Progenitor cell of endocrine pancreas (in vitro differentiated cells): ENCODE results near the gene FAM222A. TPM values are rescaled to one million over a fixed set of nuclear protein-coding genes. Genes with fewer than 3 reads are reported as not detected.

Experiments
- DNase-seq: peaks from one replicate; pipeline ENCODE4 v3.0.0; 2021; ENCODE audit warnings: low spot score; ENCODE audit not compliant: unreplicated experiment
- H3K27ac Mint-ChIP-seq: 2 replicates; pipeline ENCODE4 v1.8.0; 2021; ENCODE audit warnings: mild to moderate bottlenecking, moderate library complexity, mixed read lengths
- H3K27me3 Mint-ChIP-seq: 2 replicates; pipeline ENCODE4 v1.8.0; 2021; ENCODE audit warnings: mixed read lengths
- H3K36me3 Mint-ChIP-seq: 2 replicates; pipeline ENCODE4 v1.8.0; 2022; ENCODE audit warnings: mixed read lengths; ENCODE audit not compliant: insufficient read depth
- H3K4me1 Mint-ChIP-seq: 2 replicates; pipeline ENCODE4 v1.8.0; 2021; ENCODE audit warnings: low read depth, mixed read lengths
- H3K4me3 Mint-ChIP-seq: 2 replicates; pipeline ENCODE4 v1.8.0; 2021; ENCODE audit warnings: low read depth, mild to moderate bottlenecking, moderate library complexity, mixed read lengths
- H3K9me3 Mint-ChIP-seq: 2 replicates; pipeline ENCODE4 v1.8.0; 2021; ENCODE audit warnings: low read depth, mixed read lengths
- CTCF ChIP-seq: fragments of 200-600 bp; sonication (generic); IDR thresholded peaks from one replicate; pipeline ENCODE4 v1.5.0; 2021; ENCODE audit warnings: antibody characterized with exemption, mild to moderate bottlenecking; ENCODE audit not compliant: unreplicated experiment
- long read RNA-seq: library from polyadenylated mRNA; unstranded; transcript quantifications from one replicate; pipeline ENCODE4 v2.0.0, GENCODE V29; 2020
- total RNA-seq: library from RNA; stranded (reverse); gene quantifications from 2 replicates; pipeline ENCODE4 v1.2.1, GENCODE V29; 2021

The FAM222A gene
- 11.6 and 12.7 TPM in 2 replicates for total RNA-seq
- long read RNA-seq = 0 reads

DNA sequence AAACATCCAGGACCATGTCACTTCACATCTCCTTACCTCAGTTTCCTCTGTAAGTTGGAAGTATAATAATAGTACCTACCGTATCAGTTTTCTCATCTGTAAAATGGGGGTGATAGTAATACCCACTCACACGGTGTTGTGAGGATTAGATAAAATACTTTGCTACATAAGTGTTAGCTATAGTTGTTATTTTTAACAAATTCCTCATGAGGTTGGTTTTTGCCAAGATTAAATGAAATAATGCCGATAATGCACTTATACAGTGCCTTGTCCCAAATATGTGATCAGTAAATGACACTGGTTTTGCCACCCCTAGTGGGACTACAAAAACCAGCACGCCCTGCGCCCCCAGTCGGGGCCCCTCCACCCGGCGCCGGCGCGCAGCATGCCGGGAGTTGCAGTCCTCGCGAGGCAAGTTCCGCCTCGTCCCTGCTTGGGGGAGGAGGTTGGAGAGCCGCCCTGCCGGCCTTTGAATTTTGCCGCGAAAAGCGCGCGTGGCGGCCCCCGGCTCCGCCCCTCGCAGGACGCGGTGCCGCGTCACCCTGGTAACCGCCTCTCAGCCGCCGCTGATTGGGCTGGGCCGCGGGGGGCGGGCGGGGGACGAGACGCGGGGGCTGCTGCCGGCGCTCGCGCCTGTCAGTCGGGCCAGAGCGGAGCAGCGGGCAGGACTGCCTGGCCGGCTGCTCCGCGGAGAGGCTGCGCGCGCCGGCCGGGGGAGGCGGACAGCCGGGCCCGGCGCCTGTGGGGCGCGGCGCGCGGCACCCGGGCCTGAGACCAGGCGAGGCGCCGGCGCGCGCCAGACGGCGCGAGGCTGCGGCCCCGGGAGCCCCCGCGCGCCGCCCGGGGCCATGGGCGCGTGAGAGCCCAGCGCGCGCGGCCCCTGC is at the start of gene FAM222A:
Gene FAM222A, plus strand, starts transcription at position 639 of the 884 bp plus-strand sequence. CDS start 30,322 bp downstream, outside the sequence.
- peak; percentile 9 for TF ChIP-seq CTCF
- Mint-ChIP-seq H3K4me3 (peak within 1 kb of the TSS; percentile 74), H3K27me3 (peaks cover 43% of the 10 kb centered on the region), H3K27ac (no peak within 1 kb of the TSS), H3K4me1 (peaks cover 20% of the 10 kb centered on the region), H3K9me3 (no peaks in the 10 kb centered on the region), H3K36me3 (no peaks in the 10 kb centered on the region)
- DNase-seq = peak; percentile 97

- no peaks in the 10 kb centered on the region for H3K4me1 Mint-ChIP-seq
- H3K36me3 Mint-ChIP-seq = no peaks in the 10 kb centered on the region
- no peak for TF ChIP-seq CTCF
- peaks cover 6% of the 10 kb centered on the region for H3K27me3 Mint-ChIP-seq
- DNase-seq = no peak
- no peak overlapping the region for H3K4me3 Mint-ChIP-seq
- no peaks in the 10 kb centered on the region for H3K9me3 Mint-ChIP-seq
- no peak overlapping the region for H3K27ac Mint-ChIP-seq
Measured at GRCh38 chr12:109664402-109664801, 49.2 kb upstream of the FAM222A start.

DNA sequence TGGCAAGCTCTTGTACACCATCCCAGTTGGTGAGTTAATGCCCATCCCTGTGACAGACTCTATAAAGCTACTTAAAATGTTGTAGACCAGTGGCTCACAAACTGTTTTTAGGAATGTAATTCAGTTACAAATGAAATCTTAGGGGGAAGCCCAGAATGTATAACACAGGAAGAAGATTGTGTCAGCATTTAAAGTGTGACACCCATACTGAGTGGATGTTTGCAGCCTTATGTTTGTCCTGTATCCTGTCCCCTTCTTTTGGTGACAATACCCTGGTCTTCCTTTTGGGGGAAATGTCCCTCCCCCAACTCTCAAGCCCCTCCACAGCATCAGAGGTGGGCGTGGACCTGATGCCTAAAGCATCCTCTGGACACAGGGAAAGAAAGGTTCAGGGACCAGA is 47.6 kb upstream of the FAM222A start:
- TF ChIP-seq CTCF = no peak
- Mint-ChIP-seq H3K4me3 (no peak overlapping the region), H3K27ac (no peak overlapping the region), H3K9me3 (no peaks in the 10 kb centered on the region), H3K4me1 (peaks cover 2% of the 10 kb centered on the region), H3K27me3 (peaks cover 6% of the 10 kb centered on the region), H3K36me3 (no peaks in the 10 kb centered on the region)
- no peak for DNase-seq

- no peak for DNase-seq
- TF ChIP-seq CTCF = no peak
- Mint-ChIP-seq H3K27me3 (peaks cover 7% of the 10 kb centered on the region), H3K4me1 (peaks cover 2% of the 10 kb centered on the region), H3K4me3 (no peak overlapping the region), H3K9me3 (no peaks in the 10 kb centered on the region), H3K27ac (no peak overlapping the region), H3K36me3 (no peaks in the 10 kb centered on the region)
Measured at GRCh38 chr12:109670731-109671130, 42.9 kb upstream of the FAM222A start.

DNA sequence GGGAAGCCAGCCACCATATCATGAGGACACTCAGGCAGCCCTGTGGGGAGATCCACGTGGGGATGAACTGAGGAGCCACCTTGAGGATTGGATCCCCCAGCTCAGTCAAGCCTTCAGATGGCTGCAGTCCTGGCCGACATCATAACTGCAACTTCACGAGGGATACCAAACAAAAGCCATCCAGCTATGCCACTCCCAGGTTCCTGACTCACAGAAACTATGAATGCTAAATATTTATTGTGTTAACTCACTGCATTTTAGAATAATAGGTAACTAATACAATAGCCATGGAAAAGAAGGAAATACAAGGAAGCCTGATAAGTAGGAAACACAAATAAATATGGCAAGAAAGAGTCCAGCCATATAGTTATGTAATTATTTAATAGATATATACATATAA is 42.1 kb upstream of the FAM222A start:
- peaks cover 5% of the 10 kb centered on the region for H3K27me3 Mint-ChIP-seq
- H3K27ac Mint-ChIP-seq = no peak overlapping the region
- H3K4me1 Mint-ChIP-seq = peaks cover 2% of the 10 kb centered on the region
- no peak for TF ChIP-seq CTCF
- no peaks in the 10 kb centered on the region for H3K36me3 Mint-ChIP-seq
- H3K4me3 Mint-ChIP-seq = no peak overlapping the region
- DNase-seq = no peak
- H3K9me3 Mint-ChIP-seq = no peaks in the 10 kb centered on the region
